IPS-20b (cell line): ENCODE results near the gene MTMR11.
A peak's percentile ranks its signal among the peaks of the same experiment; 100 is the strongest.

ENCODE experiments used
- H3K27ac ChIP-seq: one replicate; pipeline ENCODE4 v1.5.1; 2013; ENCODE audit warnings: low read length
- H3K27me3 ChIP-seq: 2 replicates; pipeline ENCODE4 v1.6.1; 2013; ENCODE audit warnings: mild to moderate bottlenecking, low read length, inconsistent platforms; ENCODE audit not compliant: insufficient read depth
- H3K36me3 ChIP-seq: 2 replicates; pipeline ENCODE4 v1.6.1; 2013; ENCODE audit warnings: low read depth, mild to moderate bottlenecking, inconsistent platforms, low read length, moderate library complexity; ENCODE audit not compliant: insufficient read depth
- H3K4me1 ChIP-seq: 2 replicates; pipeline ENCODE4 v1.6.1; 2013; ENCODE audit warnings: mild to moderate bottlenecking, control low read depth, inconsistent platforms, low read length, moderate library complexity; ENCODE audit not compliant: insufficient read depth
- H3K4me3 ChIP-seq: 2 replicates; pipeline ENCODE4 v1.5.1; 2013; ENCODE audit warnings: mild to moderate bottlenecking, low read length, inconsistent platforms
- H3K9ac ChIP-seq: 2 replicates; pipeline ENCODE4 v1.6.1; 2013; ENCODE audit warnings: low read depth, mild to moderate bottlenecking, inconsistent platforms, low read length, moderate library complexity
- H3K9me3 ChIP-seq: 2 replicates; pipeline ENCODE4 v1.6.1; 2013; ENCODE audit warnings: mild to moderate bottlenecking, low read depth, low read length, inconsistent platforms; ENCODE audit not compliant: insufficient read depth

Gene MTMR11, protein sequence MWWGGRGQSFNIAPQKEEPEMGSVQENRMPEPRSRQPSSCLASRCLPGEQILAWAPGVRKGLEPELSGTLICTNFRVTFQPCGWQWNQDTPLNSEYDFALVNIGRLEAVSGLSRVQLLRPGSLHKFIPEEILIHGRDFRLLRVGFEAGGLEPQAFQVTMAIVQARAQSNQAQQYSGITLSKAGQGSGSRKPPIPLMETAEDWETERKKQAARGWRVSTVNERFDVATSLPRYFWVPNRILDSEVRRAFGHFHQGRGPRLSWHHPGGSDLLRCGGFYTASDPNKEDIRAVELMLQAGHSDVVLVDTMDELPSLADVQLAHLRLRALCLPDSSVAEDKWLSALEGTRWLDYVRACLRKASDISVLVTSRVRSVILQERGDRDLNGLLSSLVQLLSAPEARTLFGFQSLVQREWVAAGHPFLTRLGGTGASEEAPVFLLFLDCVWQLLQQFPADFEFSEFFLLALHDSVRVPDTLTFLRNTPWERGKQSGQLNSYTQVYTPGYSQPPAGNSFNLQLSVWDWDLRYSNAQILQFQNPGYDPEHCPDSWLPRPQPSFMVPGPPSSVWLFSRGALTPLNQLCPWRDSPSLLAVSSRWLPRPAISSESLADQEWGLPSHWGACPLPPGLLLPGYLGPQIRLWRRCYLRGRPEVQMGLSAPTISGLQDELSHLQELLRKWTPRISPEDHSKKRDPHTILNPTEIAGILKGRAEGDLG

DNA sequence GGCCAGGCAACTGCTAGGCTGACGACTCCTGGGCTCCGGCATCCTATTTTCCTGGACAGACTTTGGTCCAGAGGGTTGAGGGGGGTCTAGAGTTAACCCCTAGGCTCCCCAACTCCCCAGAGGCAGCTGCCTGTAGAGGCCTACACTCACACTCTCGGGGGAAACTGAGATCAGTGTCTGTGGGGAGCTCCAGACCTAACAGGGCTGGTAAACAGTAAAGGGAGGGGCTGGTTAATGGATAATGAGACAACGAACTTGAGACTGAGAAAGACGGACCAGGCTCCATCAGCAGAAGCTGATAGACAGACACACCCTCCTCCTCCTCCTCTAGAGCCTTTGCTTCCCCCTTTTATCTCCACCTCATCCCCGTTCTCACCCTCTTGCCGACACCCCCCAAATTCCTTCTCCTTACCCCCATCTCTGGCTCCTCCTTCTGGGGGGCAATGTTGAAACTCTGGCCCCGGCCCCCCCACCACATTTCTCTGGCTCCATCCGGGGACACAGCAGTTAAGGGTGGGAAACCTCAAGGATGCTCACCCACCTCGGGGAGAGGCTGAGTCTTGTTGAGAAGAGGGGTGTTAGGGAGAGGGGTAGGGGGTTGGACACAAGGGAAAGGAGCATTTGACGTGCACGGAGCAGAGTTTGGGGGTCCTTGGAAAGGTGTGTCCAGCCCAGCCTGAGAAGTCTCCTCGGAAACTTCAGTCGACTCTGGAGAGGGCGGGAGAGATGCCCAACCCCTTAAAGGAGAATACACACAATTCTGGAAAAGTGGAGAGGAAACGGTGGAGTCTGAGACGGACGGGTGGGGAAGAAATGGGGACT, at the start of gene MTMR11:
TSS of gene MTMR11 (minus strand) at position 710 of the 822 bp plus-strand sequence. CDS start at position 478, 232 bp downstream.
- peak within 1 kb of the TSS; percentile 63; the same call in 1 of the 2 replicates for H3K9ac ChIP-seq

DNA sequence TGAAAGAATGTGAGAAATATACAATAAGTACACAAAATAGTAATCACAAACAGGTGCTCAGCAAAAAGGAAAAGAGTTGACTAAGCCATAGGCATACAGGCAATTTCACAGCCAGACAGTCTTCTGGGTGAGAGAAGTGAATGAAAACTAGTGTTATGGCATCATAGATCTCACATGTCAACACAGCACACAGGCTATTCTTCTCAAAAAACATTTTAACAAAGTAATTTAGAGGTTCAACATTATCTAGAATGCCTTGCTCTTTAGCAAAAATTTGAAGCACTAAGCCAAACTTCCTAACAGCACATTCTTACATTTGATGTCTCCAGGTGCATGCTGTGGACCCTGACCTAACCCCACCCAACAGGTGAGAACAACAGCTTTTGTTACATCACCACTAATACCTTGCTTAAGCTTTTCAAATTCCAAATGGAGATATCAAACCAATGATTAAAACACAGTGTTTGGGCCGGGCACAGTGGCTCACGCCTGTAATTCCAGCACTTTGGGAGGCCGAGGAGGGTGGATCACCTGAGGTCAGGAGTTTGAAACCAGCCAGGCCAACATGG, 43.4 kb upstream of the MTMR11 start:
- Histone ChIP-seq H3K4me1 (no peaks in the 10 kb centered on the region), H3K27ac (no peak overlapping the region), H3K36me3 (peaks cover 16% of the 10 kb centered on the region), H3K4me3 (no peak overlapping the region), H3K27me3 (no peaks in the 10 kb centered on the region), H3K9me3 (no peaks in the 10 kb centered on the region), H3K9ac (no peak overlapping the region)

More for the DNA sequence above, at the start of gene MTMR11:
- Histone ChIP-seq H3K36me3 (no peaks in the 10 kb centered on the region), H3K27ac (no peak within 1 kb of the TSS), H3K4me3 (peak within 1 kb of the TSS; percentile 78), H3K9me3 (no peaks in the 10 kb centered on the region), H3K4me1 (peaks cover 26% of the 10 kb centered on the region), H3K27me3 (no peaks in the 10 kb centered on the region)

DNA sequence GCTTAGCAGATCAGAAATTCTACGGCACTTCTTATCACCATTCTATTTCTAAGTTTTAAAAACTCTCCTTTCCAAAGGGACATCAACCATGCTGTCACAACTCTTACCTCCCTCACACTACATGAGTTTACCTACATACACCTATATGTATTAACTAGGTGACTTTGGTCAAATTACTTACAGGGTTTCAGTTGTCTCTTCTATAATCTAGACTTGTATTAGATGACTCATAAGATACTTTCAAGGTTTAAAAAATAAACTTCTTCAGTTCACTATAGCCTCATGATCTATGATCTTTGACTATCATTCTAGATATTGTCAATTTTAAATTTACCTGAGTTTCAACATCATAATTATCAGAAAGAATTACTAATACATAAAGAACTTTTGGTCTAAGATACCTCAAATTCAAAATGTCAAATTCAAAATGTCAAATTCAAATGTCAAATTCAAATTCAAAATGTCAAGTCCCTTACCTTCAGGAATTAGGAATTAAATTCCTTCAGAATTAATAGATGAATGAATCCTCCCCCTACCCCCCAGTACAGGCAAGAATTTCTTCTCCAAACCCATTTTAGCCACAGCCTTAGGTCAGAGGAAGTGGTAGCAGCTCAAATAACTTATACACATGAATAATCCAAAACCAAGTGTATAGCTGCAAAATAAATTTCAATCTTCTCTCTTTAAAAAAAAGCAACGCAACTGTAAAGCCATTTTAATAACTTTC, 42.7 kb upstream of the MTMR11 start:
- Histone ChIP-seq H3K4me1 (no peaks in the 10 kb centered on the region), H3K27ac (no peak overlapping the region), H3K36me3 (peaks cover 20% of the 10 kb centered on the region)

DNA sequence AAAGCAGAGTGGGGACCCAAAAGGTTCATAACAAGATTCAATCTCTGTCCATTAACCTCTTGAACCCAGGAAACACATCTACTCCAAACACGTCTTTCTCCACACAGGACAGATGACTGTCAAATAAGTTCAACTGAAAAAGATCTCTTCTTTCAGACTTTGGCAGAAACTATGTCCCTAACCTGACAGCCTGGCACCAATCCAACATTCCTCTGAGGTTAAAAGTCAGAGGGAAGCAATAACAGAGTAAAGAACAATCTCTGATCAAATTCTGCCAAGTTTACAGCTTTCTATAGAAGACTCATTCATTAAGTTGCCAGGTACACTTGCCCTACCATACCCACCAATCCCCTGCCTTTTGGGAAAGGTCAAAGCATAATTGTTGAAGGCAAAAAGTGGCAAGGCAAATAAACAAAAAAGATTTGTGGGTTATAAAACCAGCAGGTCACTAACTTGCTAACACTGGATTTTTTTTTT, 41.9 kb upstream of the MTMR11 start:
- H3K27me3 ChIP-seq: no peaks in the 10 kb centered on the region
- no peaks in the 10 kb centered on the region for H3K9me3 ChIP-seq
- H3K4me1 ChIP-seq: no peaks in the 10 kb centered on the region
- peaks cover 25% of the 10 kb centered on the region for H3K36me3 ChIP-seq
- H3K27ac ChIP-seq: no peak overlapping the region
- no peak overlapping the region for H3K9ac ChIP-seq
- H3K4me3 ChIP-seq: no peak overlapping the region

More for the DNA sequence above, 42.7 kb upstream of the MTMR11 start:
- Histone ChIP-seq H3K9me3 (no peaks in the 10 kb centered on the region), H3K4me3 (no peak overlapping the region), H3K27me3 (no peaks in the 10 kb centered on the region), H3K9ac (no peak overlapping the region)

DNA sequence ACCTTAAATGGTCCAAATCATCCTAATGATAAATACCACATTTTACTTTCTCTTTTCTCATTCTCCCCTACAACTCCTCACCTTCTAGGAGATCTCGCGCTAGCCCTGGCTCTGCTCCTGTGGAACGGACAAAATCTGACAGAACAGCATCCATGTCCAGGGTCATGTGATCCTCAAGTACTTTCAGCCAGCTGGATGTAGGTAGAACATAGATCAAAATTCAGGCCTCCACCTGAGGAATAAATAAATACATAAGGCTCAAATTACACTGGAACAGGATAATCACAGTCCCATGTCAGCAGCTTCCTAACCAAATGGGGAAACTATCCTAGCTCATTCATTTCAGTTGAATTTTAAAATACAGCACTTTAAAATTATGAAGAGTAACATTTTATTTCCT, 40.7 kb upstream of the MTMR11 start:
- Histone ChIP-seq H3K9me3 (no peaks in the 10 kb centered on the region), H3K27ac (no peak overlapping the region), H3K27me3 (no peaks in the 10 kb centered on the region), H3K9ac (no peak overlapping the region), H3K36me3 (peaks cover 35% of the 10 kb centered on the region), H3K4me1 (no peaks in the 10 kb centered on the region), H3K4me3 (no peak overlapping the region)

DNA sequence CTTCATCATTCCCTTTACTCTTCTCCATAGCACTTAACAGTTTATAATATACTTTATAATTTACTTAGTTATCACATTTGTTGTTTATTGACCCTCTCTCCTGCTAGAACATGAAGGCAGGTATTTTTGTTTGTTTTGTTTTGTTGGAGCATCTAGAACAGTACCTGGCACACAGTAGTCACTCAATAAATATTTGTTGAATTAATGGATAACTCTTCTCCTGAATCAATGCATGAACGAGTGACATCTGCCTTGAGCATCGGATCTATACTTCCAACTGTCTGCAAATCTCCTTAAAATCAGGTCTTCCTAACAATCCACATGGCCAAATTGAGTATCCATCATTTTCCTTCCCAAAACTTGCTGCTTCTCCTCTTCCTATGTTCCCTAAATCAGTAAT, 35.9 kb upstream of the MTMR11 start:
- Histone ChIP-seq H3K27me3 (no peaks in the 10 kb centered on the region), H3K9ac (no peak overlapping the region), H3K36me3 (peaks cover 60% of the 10 kb centered on the region), H3K27ac (no peak overlapping the region), H3K4me1 (no peaks in the 10 kb centered on the region), H3K4me3 (no peak overlapping the region), H3K9me3 (no peaks in the 10 kb centered on the region)

DNA sequence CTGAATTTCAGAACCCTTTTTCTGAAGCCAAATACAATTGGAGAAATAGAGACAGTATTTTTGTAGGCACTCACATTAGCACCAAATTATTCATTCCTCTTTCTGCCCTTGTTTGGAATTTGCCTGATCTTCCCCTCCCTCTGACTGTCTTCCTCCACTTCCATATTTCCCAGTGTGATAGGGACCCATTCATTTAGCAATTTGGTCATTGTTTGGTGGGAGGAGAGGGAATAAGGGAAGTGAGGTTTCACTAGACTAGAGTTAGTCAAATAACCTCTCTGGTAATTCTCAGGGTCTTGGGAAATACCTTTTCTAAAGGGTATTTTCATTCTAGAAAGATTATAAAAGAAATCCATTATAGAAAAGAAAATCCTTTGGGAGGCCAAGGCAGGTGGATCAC, 31.0 kb upstream of the MTMR11 start:
- Histone ChIP-seq H3K9me3 (no peaks in the 10 kb centered on the region), H3K9ac (no peak overlapping the region), H3K36me3 (peaks cover 72% of the 10 kb centered on the region), H3K27me3 (no peaks in the 10 kb centered on the region), H3K27ac (no peak overlapping the region), H3K4me3 (no peak overlapping the region), H3K4me1 (no peaks in the 10 kb centered on the region)

DNA sequence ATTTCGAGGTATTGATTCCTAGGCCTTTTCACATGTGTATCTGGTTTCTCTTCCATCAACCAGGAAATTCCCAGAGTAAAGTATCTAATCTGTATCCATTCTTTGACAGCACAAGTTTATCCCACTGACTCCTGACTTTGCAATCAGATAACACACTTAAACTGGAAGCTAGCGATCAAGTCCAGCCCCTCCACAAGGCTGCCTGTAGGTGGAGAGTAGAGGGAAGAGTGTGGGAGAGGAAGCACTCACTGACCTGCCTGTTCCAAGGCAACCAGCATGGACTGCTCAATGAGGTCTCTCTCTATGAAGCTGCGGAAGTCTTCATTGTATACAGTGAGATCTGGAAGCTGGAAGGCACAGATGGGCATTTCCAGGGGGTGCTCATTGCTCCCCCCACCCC, 30.4 kb upstream of the MTMR11 start:
- Histone ChIP-seq H3K36me3 (peaks cover 66% of the 10 kb centered on the region), H3K9me3 (no peaks in the 10 kb centered on the region), H3K9ac (no peak overlapping the region), H3K27me3 (no peaks in the 10 kb centered on the region), H3K4me1 (no peaks in the 10 kb centered on the region), H3K4me3 (no peak overlapping the region), H3K27ac (no peak overlapping the region)

DNA sequence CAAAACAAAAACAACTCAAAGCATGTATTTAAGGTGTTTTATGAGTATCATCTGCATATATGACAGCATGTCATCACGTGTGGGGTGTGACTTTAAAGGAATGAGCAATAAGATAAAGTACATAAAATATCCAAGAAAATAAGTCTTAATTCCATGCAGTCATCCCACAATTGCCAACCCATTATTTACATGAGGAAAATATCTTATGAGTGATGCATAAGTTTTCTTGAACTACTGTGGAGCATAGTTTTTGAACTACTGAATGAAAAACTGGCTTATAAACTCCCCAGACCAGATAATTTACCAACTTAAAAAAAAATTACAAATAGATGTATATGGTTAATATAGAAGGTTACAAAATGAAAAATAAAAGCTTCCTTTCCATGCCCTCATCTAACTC, 29.7 kb upstream of the MTMR11 start:
- Histone ChIP-seq H3K9me3 (no peaks in the 10 kb centered on the region), H3K27me3 (no peaks in the 10 kb centered on the region), H3K4me1 (no peaks in the 10 kb centered on the region), H3K27ac (no peak overlapping the region), H3K36me3 (peaks cover 60% of the 10 kb centered on the region), H3K4me3 (no peak overlapping the region), H3K9ac (no peak overlapping the region)

DNA sequence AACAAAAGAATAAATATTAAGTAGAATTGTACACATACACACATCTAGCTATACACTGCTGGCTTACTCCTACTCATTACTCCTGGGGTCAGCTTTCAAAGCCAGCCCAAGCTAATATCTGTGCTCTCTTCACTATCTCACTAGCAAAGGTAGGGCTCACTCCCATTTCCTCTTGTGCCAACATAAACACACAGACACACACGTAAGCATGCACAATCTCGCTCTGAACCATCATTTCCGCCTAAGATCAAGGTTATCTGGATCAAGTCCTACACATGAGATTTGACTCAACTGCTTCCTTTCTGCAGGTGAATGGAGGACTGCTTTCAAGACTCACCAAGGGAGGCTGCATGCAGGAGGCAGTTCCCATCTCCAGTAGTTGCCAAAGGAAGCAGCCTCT, 28.8 kb upstream of the MTMR11 start:
- Histone ChIP-seq H3K9me3 (no peaks in the 10 kb centered on the region), H3K9ac (no peak overlapping the region), H3K4me1 (no peaks in the 10 kb centered on the region), H3K27ac (no peak overlapping the region), H3K4me3 (no peak overlapping the region), H3K27me3 (no peaks in the 10 kb centered on the region), H3K36me3 (peaks cover 54% of the 10 kb centered on the region)

DNA sequence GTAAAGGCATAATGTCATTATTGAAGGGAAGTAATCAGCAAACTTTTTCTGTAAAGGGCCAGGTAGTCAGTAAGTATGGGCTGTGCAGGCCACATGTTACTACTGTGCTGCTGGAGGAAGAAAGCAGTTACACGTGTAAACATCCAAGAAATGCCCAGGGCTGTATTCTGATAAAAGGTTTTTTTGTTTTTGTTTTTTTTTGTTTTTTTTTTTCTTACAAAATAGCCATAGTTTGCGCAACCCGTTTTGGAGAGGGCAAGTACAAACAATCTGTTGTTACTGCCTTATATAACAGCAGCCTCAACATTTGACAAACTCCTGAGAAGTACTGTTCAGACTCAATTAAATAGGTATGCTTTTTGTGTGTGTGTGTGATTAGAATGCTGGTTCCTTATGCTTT, 26.7 kb upstream of the MTMR11 start:
- H3K4me1 ChIP-seq: no peaks in the 10 kb centered on the region
- no peaks in the 10 kb centered on the region for H3K27me3 ChIP-seq
- peaks cover 9% of the 10 kb centered on the region; the same call in 1 of the 2 replicates for H3K9me3 ChIP-seq
- H3K36me3 ChIP-seq: peaks cover 64% of the 10 kb centered on the region
- no peak overlapping the region for H3K4me3 ChIP-seq
- no peak overlapping the region for H3K27ac ChIP-seq
- no peak overlapping the region for H3K9ac ChIP-seq
